OCI-LY3 (cell line): Measurements from ENCODE around the gene MIDN.
"Not testable (repeated sequence)": the region's sequence is repeated elsewhere in the genome, so short reads cannot be mapped to it uniquely, and the experiment has no call there.

Source experiments
- H2AFZ ChIP-seq: fragments of 200-600, 300-600 bp; shearing (Covaris generic); 2 replicates; pipeline ENCODE4 v1.6.0; 2014; ENCODE audit warnings: antibody characterized with exemption, low read depth, low read length
- H3K27ac ChIP-seq: fragments of 200-600, 300-600 bp; sonication (generic); 2 replicates; pipeline ENCODE4 v1.5.1; 2014; ENCODE audit warnings: mild to moderate bottlenecking, low read length, moderate library complexity, mixed read lengths
- H3K27me3 ChIP-seq: fragments of 200-600, 300-600 bp; sonication (generic); 2 replicates; pipeline ENCODE4 v1.6.1; 2014; ENCODE audit warnings: low read depth, low read length, mixed read lengths
- H3K36me3 ChIP-seq: fragments of 200-600, 300-600 bp; sonication (generic); replicated peaks from 2 replicates; pipeline ENCODE3; 2014; ENCODE audit warnings: low read depth, low read length, mixed read lengths
- H3K4me1 ChIP-seq: fragments of 300-600, 200-600 bp; sonication (generic); 2 replicates; pipeline ENCODE4 v1.6.1; 2014; ENCODE audit warnings: low read length, mixed read lengths
- H3K4me2 ChIP-seq: fragments of 200-600, 300-600 bp; sonication (generic); 2 replicates; pipeline ENCODE4 v1.6.1; 2014; ENCODE audit warnings: low read length, mixed read lengths
- H3K4me3 ChIP-seq: fragments of 300-600, 200-600 bp; sonication (generic); 2 replicates; pipeline ENCODE4 v1.5.1; 2014; ENCODE audit warnings: antibody characterized with exemption, mild to moderate bottlenecking, low read length, moderate library complexity
- H3K79me2 ChIP-seq: fragments of 300-600, 200-600 bp; shearing (Covaris generic); 2 replicates; pipeline ENCODE4 v1.6.1; 2014; ENCODE audit warnings: mild to moderate bottlenecking, low read length, mixed read lengths
- H3K9ac ChIP-seq: fragments of 300-600, 200-600 bp; shearing (Covaris generic); 2 replicates; pipeline ENCODE4 v1.6.0; 2014; ENCODE audit warnings: mild to moderate bottlenecking, low read length, moderate library complexity
- H3K9me3 ChIP-seq: fragments of 200-600, 300-600 bp; shearing (Covaris generic); 2 replicates; pipeline ENCODE4 v1.6.1; 2014; ENCODE audit warnings: low read length, mixed read lengths; ENCODE audit not compliant: insufficient read depth
- H4K20me1 ChIP-seq: fragments of 200-600, 300-600 bp; sonication (generic); 2 replicates; pipeline ENCODE4 v1.6.1; 2016; ENCODE audit warnings: low read length, mixed read lengths; ENCODE audit not compliant: insufficient read depth
- EZH2phosphoT487 ChIP-seq: fragments of 200-600 bp; shearing (Covaris generic); IDR thresholded peaks from 2 replicates; pipeline ENCODE4 v1.6.1; 2018; ENCODE audit warnings: antibody characterized with exemption, mixed run types, low read depth
- TF ChIP-seq, protein P1 (sequence below): fragments of 200-600, 300-600 bp; sonication (generic); IDR thresholded peaks from 2 replicates; pipeline ENCODE4 v1.5.1; 2014; ENCODE audit warnings: antibody characterized with exemption, low read length, low read depth

The MIDN gene

DNA sequence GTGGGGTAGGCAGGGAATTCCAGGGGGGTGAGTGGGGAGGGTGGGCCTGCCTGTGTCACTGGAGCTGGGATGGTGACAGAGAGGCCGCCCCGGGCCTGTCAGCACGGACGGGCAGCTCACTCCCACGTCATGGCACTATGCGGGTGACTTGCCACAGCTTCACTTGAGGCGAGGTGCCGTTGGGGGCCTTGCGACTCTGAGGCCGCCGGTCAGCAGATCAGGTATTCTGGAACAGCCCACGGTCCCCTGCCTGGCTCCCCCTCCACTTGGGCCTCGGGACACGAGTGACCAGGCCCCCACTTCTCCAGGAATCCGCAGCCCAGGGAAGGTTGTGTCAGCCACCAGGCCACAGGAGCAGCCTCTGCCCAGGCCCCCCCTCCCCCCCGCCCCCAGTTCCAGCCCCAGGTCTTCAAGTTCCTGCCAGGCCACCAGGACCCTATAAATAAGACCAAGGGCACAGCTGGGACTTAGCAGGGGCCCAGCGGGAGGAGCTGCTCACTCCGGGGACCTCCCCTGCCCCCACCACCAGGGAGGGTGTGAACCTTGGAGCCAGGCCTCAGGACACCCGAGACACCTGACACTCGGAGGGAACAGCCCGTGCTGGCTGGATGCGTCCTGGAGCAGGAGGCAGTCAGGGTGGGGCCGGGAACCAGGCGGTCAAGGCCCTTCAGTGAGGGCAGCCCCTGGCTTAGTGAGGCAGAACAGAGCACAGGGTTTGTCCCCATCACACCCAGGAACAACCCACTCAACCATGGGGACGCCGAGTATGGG lies 2.7 kb upstream of the MIDN start:
- Histone ChIP-seq H3K9me3 (no peaks in the 10 kb centered on the region), H3K4me3 (no peak overlapping the region), H3K79me2 (peaks cover 20% of the 10 kb centered on the region), H3K27me3 (no peaks in the 10 kb centered on the region), H3K4me1 (peaks cover 27% of the 10 kb centered on the region), H3K9ac (no peak overlapping the region), H2AFZ (no peak overlapping the region), H3K4me2 (no peak overlapping the region), H3K27ac (no peak overlapping the region), H4K20me1 (no peaks in the 10 kb centered on the region), H3K36me3 (peaks cover 6% of the 10 kb centered on the region)
- TF ChIP-seq, protein P1, sequence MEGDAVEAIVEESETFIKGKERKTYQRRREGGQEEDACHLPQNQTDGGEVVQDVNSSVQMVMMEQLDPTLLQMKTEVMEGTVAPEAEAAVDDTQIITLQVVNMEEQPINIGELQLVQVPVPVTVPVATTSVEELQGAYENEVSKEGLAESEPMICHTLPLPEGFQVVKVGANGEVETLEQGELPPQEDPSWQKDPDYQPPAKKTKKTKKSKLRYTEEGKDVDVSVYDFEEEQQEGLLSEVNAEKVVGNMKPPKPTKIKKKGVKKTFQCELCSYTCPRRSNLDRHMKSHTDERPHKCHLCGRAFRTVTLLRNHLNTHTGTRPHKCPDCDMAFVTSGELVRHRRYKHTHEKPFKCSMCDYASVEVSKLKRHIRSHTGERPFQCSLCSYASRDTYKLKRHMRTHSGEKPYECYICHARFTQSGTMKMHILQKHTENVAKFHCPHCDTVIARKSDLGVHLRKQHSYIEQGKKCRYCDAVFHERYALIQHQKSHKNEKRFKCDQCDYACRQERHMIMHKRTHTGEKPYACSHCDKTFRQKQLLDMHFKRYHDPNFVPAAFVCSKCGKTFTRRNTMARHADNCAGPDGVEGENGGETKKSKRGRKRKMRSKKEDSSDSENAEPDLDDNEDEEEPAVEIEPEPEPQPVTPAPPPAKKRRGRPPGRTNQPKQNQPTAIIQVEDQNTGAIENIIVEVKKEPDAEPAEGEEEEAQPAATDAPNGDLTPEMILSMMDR: no peak
- TF ChIP-seq EZH2phosphoT487: no peak

DNA sequence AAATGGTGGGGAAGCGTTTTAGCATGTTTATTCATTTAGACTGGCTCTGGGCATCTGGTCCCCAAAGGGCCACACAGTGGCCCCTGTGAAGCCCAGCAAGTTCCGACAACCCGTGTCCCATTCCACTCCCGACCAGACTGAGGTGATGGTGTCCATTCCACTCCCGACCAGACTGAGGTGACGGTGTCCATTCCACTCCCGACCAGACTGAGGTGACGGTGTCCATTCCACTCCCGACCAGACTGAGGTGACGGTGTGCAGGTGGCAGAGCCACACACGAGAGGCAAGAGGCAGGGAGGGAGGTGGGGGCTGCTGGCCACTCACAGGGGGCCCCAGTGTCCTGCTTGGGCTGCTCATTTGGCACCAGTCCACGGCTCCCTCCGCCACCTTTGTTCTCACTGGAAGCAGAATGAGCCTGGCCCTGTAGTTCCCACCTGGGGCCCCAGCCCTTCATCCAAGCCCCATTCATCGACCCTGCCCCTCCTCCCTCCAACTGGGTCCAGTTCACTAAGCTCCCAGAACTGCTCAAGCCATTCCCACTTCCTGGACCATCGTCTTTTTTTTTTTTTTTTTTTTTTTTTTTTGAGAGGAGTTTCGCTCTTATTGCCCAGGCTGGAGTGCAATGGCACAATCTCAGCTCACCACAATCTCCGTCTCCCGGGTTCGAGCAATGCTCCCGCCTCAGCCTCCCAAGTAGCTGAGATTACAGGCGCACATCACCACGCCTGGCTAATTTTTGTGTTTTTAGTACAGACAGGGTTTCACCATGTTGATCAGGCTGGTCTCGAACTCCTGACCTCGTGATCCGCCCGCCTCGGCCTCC lies 1.9 kb upstream of the MIDN start:
- H3K27me3 ChIP-seq, H3K9me3 ChIP-seq, H3K4me2 ChIP-seq, H2AFZ ChIP-seq, H4K20me1 ChIP-seq, H3K4me3 ChIP-seq, H3K9ac ChIP-seq, H3K27ac ChIP-seq: not testable (repeated sequence)
- Histone ChIP-seq H3K4me1 (peaks cover 21% of the 10 kb centered on the region), H3K36me3 (peaks cover 11% of the 10 kb centered on the region), H3K79me2 (peaks cover 28% of the 10 kb centered on the region)

DNA sequence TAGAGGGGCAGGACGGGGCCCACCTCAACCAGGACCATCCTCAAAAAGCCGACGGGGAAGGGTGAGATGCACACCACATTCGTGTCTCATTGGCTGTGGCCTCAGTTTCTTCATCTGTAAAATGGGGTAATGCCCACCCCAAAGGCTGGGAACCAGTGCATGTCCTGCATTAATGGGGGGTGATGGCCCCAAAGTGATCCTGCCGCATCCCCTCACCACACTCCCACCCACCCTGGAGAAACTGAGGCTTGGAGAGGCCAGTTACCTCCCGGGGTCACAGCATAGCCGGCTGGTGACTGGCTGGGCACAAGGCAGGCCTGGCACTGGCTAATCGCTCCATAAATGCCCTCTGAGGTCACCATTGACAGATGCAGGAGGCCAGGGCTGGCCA lies 640 bp upstream of the MIDN start:
- peaks cover 29% of the 10 kb centered on the region for H3K4me1 ChIP-seq
- peak overlapping the region; percentile 81; the same call in 1 of the 2 replicates for H3K27ac ChIP-seq
- peaks cover 22% of the 10 kb centered on the region for H3K36me3 ChIP-seq
- TF ChIP-seq, protein P1: no peak
- TF ChIP-seq EZH2phosphoT487: no peak
- peak overlapping the region; percentile 78 for H3K4me3 ChIP-seq
- peak overlapping the region; percentile 82; the same call in 1 of the 2 replicates for H3K9ac ChIP-seq
- H2AFZ ChIP-seq: no peak overlapping the region
- peaks cover 31% of the 10 kb centered on the region for H3K79me2 ChIP-seq
- no peaks in the 10 kb centered on the region for H4K20me1 ChIP-seq
- H3K4me2 ChIP-seq: peak overlapping the region; percentile 70
- no peaks in the 10 kb centered on the region for H3K9me3 ChIP-seq
- H3K27me3 ChIP-seq: no peaks in the 10 kb centered on the region

DNA sequence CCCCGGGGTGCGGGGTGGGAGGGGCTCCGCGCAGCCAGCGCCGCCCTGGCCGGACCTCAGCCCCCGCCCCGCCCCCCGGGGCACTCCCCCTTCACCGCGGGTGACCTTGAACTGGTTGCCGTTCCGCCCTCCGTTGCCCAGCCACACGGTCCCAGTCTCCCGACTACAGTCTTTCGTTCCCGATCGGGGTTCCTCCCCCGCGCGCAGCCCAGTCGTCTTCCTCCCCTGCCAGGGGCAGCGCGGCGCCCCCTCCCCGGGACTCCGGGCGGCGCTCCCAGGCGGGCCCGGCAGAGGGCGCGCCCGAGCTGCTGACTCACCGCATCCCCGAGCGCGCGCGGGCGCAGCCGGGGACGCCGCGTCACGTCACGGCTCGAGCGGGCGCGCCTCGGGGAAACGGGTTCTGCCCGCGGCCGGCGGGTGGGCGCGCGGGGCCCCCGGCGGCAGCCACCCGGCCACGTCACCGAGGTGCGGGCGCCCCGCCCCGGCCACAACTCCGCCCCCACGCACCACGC lies 459 bp downstream of the MIDN start:
- no peak overlapping the region for H2AFZ ChIP-seq
- H4K20me1 ChIP-seq: peaks cover 7% of the 10 kb centered on the region; the same call in 1 of the 2 replicates
- no peaks in the 10 kb centered on the region for H3K27me3 ChIP-seq
- H3K79me2 ChIP-seq: peaks cover 42% of the 10 kb centered on the region
- peaks cover 25% of the 10 kb centered on the region for H3K36me3 ChIP-seq
- H3K4me2 ChIP-seq: peak overlapping the region; percentile 70
- peak overlapping the region; percentile 78 for H3K4me3 ChIP-seq
- peaks cover 38% of the 10 kb centered on the region for H3K4me1 ChIP-seq
- peak overlapping the region; percentile 81 for H3K27ac ChIP-seq
- peak overlapping the region; percentile 93 for H3K9ac ChIP-seq
- H3K9me3 ChIP-seq: no peaks in the 10 kb centered on the region
- TF ChIP-seq, protein P1: peak; percentile 85
- no peak for TF ChIP-seq EZH2phosphoT487
